ENCODE data around the gene FKBP10.
"Not testable (repeated sequence)": the region's sequence is repeated elsewhere in the genome, so short reads cannot be mapped to it uniquely, and the experiment has no call there.

The FKBP10 gene

DNA sequence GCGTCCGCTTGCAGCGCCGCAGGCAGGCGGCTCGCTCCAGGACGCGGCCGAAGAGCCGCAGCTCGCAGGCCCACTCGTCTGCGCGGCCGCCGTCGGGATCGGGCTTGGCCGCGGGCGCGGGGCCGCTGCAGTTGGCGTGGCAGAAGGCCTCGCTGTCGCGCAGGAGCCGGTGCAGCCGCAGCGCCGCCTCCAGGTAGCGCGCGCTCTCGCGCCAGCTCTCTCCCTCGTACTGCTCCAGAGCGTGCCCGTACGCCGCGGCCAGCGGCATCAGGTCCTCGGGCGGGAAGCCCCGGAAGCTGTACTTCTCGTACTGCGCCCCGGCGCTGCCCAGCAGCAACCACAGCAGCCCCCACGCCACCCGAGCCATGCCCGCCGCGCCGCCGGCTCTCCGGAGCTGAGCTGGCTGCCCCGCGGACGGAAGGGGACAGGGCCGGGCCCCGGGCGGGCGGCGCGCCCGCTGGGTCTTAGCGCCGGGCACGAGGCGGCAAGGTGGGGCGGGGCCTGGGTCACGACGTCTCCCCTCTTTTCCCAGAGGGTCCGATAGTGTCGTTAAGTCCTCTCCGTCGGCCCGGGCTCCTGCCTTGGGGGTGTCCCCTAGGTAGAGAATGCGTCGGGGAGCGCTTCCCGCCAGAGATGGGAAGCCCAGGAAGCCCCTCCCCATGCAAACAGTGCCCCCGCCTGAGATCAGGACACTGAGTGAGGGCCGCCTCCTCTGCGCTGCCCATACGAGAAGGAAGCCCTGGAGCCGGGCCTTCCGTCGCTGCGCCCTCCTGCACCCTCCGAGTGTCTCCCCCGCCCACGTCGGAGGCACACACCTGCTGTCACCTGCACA, 1.0 kb upstream of the FKBP10 start, which contains the start of gene P3H4:
P3H4 (minus strand) TSS at position 401 of the 832 bp plus-strand sequence; CDS start at position 367, 34 bp downstream.
- DNase-seq = peak; percentile 88

GRCh38 chr17:41813152-41813680, 412 bp downstream of the FKBP10 start:
- no peak for DNase-seq

DNA sequence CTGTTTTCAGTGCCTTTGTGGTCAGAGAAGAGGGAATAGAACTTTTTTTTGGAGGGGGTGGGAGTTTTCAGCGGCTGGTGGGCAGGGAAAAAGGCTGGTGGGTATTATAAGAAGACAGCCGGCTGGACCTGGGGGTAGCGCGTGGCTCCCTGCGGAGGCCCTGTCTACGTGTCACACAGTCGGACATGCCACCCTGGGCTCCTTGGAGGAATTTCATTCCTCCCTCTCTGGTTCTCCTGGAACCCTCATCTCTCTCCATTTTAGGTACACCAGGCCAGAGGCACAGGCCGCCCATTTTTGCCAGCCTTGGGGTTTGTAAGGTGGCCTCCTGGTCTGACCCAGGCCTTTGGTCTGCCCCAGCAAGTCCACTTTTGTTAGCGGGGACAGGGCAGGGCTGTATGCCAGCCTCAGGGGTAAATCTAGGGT, 908 bp downstream of the FKBP10 start:
- no peak for DNase-seq

DNA sequence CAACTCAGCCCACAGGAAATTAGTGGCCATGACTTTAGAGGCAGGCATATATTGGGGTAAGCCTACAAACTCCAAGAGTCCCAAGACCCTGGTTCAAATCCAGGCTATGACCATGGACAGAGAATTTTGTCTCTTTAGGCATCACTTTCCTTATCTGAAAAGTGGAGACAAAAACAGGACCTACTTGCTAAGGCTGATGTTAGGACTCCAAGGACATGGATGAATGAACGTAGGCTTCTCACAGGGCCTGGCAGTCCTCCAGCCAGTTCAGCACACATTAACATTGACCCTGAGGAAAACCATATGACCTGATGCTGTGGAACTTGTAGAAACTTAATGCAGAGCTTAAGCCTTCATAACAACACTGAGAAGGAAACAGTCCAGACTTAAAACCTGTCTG, 1.4 kb downstream of the FKBP10 start:
- no peak for DNase-seq

DNA sequence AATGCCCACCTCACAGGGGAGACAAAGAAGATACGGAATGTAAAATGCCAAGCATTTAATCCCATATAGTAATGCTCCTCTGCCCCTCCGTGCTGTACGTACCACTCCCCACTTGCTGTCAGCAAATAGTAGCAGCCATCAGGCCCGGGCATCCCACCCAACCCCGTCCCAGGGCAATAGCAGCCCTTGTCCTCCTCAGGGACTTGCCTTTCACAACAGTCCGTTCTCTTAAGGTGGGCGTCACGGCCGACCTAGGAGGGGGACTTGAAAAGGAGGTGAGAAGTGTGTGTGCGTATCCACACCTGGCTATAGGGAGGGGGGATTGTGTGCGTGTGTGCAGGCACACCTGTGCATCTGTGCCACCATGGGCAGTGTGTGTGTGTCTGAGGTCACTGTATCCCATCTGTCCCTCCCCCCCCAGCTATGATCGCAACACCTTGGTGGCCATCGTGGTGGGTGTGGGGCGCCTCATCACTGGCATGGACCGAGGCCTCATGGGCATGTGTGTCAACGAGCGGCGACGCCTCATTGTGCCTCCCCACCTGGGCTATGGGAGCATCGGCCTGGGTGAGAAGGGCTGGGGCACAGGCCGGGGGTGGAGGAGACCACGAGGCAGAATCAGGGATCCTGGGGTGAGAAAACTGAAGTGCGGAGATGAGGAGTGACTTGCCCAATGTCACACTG, 4.0 kb downstream of the FKBP10 start:
- no peak for DNase-seq

- no peak for DNase-seq
Observed at GRCh38 chr17:41818024-41818423, 5.2 kb downstream of the FKBP10 start.

DNA sequence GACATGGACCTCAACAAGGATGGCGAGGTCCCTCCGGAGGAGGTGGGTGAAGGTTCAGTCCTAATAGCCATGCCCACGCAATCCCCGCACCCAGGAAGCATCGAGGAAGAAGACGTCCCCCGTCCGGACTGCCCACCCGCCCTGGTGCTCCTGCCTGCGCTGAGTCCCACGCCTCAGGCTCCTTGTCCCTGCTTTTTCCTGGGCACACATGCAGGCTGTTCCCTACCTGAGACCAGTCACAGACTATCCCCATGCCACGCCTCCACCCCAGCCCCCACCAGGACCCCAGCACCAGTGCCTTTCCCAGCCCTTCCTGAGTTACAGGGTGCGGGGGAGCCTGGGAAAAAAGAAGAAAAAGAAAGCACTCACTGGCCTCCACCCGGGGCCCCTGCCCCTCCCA, 9.0 kb downstream of the FKBP10 start:
- no peak for DNase-seq

GRCh38 chr17:41822216-41823140, 9.7 kb downstream of the FKBP10 start:
- DNase-seq = no peak

DNA sequence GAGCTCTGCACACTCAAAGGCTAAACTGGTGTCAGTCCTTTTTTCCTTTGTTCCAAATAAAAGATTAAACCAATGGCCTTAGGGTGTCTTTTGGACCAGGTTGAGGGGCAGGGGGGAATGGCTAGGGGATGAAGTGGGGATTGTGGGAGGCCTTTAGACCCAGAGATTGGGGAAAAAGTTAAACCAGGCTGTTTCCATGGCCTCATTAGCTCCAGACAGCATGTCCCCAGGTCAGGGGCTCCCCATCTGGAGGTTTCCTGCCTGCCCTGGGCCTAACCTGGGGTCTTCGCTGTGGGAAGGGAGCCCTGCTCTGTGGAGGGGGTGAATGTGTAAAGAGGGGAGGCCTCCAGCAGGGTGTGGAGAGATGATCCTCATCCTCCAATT, 10.3 kb downstream of the FKBP10 start:
- DNase-seq = no peak

- no peak for DNase-seq
Observed at GRCh38 chr17:41823580-41823979, 10.8 kb downstream of the FKBP10 start.

- no peak for DNase-seq
Observed at GRCh38 chr17:41824086-41824485, 11.3 kb downstream of the FKBP10 start.

- no peak for DNase-seq
Observed at GRCh38 chr17:41825175-41825845, 12.5 kb downstream of the FKBP10 start.

- DNase-seq = not testable (repeated sequence)
Observed at GRCh38 chr17:41829961-41830360, 17.2 kb downstream of the FKBP10 start.

DNA sequence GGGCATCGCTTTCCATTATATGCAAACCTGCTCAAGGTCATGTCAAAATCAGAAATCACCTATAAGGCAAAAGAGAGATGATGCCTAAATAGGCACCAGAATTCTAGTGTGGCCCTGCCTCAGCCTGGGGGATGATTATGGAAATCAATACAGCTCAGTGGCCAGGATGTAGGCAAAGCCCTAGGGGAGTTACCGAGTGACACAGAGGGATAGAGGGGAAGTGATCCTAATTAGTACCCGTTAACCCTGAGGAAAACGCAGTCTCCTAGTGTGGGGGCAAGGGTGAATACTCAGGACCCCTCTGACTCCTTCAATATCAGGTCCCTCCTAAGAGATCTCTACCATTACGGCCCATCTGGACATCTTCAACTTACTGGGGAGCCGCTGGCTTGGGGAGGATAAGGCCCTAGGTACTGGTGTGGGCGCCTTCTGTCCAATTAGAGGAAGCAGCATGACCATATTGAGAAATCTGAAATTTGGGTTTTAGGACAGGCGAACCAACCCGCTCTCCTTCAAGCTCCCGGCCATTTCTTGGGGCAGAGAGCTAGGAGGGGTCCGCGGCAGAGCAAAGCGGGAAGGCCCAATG, 22.5 kb downstream of the FKBP10 start:
- DNase-seq = no peak

DNA sequence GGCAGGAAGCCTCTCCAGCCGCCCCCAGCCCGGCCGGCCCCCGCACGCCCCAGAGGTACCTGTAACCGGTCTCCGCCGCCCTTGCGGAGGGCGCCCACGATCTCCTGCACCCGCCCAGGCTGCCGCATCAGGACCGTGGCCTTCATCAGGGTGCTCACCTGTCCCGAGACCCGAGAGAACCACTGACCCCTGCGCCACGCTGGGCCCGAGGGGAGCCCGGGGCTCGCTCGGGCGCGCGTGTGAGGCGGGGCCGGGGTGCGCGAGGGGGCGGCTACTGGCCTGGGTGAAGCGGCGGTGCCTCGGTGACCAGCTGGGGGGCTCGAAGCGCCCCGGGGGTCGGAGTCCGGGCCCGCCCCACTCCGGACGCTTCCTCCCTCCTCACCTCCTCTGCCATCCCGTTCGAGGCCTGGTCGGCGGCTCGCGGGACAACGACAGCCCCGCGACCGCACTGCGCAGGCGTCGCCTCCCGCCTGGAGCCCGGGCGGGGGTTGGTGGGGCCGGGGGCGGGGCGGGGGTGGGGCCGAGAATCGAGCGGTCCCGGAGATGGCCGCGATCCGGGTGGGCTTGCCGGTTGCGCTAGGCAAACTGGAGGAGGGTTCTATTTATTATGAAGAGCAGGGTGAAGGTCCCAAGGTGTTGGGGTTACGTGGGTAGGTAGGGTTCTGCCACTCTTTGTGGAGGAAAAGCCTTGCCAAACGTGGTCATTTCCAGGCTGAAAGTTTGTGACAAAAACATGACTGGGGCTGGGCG, 23.2 kb downstream of the FKBP10 start, which contains the start of gene NT5C3B:
NT5C3B (minus strand) TSS at position 433 of the 750 bp plus-strand sequence; CDS start at position 394, 39 bp downstream.
- DNase-seq = peak; percentile 10

DNA sequence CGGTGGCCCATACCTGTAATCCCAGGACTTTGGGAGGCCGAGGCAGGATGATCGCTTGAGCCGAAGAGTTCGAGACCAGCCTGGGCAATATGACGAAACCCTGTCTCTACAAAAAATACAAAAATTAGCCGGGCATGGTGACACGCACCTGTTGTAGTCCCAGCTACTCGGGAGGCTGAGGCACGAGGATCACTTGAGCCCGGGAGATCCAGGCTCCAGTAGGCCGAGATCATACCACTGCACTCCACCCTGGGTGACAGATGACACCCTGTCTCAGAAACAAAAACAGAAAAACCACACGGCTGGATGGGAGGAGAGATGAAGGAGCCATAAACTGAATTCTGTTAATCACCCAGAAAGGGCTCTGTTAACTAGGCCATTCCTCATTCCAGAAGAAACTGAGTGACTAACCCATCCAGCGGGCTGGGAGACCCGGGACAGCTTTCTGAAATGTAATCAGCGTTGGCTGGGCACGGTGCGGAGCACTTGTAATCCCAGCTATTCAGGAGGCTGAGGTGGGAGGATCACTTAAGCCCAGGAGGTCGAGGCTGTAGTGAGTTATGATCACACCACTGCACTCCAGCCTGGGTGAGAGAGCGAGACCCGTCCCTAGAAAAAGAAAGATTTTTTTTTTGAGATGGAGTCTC, 23.9 kb downstream of the FKBP10 start:
- DNase-seq = no peak

- peak; percentile 6 for DNase-seq
Observed at GRCh38 chr17:41837761-41838538, 25.1 kb downstream of the FKBP10 start, which contains the start of gene KLHL10. Gene KLHL10, plus strand, starts transcription at chr17:41837825. Its CDS starts 108 bp downstream, at chr17:41837933.

GRCh38 chr17:41839448-41839847, 26.6 kb downstream of the FKBP10 start:
- not testable (repeated sequence) for DNase-seq

DNA sequence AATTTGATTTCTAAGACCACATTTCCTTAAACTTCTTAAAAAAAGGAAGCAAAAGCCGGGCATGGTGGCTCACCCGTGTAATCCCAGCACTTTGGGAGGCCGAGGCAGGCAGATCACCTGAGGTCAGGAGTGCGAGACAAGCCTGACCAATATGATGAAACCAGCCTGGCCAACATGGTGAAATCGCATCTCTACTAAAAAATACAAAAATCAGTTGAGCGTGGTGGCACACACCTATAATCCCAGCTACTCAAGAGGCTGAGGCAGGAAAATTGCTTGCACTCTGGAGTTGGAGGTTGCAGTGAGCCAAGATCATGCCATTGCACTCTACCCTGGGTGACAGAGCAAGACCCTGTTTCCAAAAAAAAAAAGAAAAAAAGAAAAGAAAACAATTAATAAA, 28.0 kb downstream of the FKBP10 start:
- not testable (repeated sequence) for DNase-seq
